ENCODE measurements around the gene EPM2A.
A peak's percentile ranks its signal among the peaks of the same experiment; 100 is the strongest.

The EPM2A gene

DNA sequence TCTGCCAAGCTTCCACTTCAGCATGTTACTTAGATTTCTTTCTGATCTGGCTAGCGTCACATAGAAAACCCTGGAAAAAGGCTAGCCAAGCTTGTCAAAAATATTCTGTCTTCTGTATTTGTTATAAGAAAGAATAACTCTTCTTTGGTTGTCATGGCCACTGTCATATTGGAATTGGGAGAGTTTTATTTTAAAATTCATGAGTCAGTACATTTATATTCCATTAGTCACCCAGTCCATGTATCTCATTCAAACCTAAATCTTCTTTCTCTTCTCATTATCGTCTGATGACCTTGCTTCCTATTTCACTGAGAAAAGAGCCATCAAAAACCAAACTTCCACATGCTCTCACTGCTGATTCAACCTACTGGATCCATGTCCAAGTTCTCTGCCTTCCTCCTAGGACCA lies 65.7 kb downstream of the EPM2A start:
- no peak for DNase-seq

DNA sequence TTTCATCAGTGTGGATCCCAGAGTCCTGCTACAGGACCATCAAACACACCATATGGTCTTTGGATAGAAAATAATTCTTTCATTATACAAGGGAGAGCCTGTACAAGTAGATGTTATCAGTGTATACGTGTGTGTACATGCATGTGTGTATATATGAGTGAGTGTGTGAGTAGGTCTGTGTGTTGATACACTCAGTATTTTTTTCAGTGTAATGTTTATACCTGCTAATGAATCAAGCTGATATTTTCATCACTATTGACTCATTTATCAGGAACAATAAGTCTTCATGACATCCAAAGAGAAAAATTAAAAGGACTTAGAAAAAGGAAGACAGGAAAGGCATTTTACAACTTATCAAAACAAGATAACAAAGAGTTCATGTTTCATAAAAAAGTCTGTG lies 66.5 kb downstream of the EPM2A start:
- DNase-seq: no peak

- no peak for DNase-seq
Observed at GRCh38 chr6:145660676-145661075, 74.6 kb downstream of the EPM2A start.

DNA sequence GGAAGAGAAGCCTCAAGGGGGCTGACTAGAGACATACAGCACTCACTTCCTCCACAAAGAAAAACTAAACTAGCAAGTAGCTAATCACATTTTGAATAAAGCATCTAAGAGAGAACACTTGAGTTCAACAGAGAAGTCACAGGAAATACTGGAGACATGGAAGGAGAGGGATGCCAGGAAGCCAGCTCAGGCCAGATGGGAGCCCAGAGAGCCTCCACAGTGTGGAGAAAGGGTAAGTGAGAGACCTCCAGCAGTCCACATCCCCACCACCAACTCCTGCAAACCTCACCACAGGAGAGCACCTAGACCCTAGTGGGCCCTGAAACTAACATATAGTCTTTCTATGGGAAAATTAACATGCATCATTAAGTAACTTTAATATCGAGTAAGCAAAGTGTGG lies 79.2 kb downstream of the EPM2A start:
- no peak for DNase-seq

- no peak for DNase-seq
Observed at GRCh38 chr6:145652572-145652971, 82.7 kb downstream of the EPM2A start.

GRCh38 chr6:145651988-145652387 lies 83.3 kb downstream of the EPM2A start:
- no peak for DNase-seq

DNA sequence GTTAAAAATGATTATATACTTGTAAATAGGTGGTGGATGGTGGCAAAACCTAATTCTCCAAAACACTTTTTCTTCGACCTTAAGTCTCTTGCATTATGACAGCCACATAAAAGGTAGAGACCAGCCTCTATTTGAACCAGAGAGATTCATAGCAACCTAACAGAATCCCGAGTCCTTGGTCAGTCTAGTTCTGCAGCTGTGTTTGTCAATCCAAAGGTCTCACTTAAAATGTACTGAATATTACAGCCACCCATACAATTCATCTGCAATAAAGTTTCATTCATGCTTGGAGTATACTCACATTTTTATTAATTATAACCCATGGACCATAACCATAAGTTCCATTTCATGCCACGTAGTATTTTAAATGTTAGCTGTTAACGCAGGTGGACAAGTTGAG lies 87.2 kb downstream of the EPM2A start:
- no peak for DNase-seq

DNA sequence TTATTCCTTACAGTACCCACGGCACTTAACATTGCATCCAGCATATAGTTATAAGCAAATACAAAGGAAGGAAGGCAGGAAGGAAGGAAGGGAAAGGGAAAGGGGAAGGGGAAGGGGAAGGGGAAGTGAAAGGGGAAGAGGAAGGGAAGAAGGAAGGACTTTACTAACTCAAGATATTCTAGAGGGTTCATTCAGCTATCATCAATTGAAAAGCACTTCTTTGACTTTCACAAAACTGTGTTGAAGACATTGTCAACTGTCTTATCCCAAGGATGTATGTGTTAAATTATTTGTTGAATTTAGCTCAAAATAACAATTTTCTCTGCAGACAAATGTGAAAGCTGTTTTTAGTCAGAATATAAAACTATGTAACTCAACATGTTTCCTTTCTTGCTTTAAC lies 87.7 kb downstream of the EPM2A start:
- DNase-seq: no peak

GRCh38 chr6:145643760-145644159 lies 91.6 kb downstream of the EPM2A start:
- no peak for DNase-seq

DNA sequence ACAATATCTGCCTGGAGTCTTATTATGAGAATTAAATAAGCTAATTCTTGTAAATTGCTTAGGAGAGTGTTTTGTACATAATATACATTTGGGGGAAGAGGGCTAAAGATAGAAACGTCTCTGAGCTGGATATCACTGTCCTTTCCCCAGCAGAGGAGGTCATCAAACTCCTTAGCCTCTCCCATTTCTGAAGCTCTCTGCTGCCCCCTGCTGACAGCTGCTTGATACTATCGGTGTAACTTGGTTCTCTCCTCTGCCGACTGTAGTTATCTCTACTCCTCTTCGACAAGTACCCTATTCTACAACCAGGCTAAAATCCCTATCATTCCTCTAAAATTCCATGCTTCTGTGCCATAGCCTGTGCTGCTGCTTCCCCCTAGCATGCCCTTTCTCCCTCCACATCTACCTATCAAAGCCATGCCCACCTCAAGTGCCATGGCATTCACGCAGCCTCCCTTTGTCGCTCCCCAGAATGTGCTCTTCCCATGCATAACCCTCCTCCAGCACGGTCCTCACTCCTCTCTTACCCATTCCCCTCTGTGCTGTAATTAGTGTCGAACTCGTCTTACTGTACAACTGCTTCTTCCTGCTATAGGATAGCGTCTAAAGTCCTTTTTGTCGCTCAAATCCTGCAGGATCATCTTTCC lies 101.2 kb downstream of the EPM2A start:
- peak; percentile 85 for DNase-seq

- DNase-seq: no peak
Observed at GRCh38 chr6:145632971-145633370, 102.3 kb downstream of the EPM2A start.

GRCh38 chr6:145631374-145631773 lies 103.9 kb downstream of the EPM2A start:
- DNase-seq: no peak

- no peak for DNase-seq
Observed at GRCh38 chr6:145630598-145630997, 104.7 kb downstream of the EPM2A start.

DNA sequence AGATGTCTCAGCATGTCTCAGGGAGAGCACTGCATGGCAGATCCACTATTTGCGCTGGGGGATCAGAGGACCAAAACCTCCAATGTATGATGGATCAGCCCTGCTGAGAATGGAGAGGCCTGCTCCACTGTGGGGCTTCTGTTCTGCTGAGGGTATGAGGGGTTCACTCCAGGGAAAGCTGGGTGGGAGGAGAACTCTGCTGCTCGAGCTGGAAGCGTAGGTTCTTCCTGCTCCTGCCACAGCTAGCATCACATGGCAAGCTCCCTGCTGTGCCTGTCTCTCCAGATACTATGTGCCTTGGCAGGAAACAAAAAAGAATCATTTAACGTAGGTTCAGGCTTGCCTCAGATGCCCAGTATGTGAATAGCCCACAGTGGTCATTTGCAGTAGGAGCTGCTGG lies 105.8 kb downstream of the EPM2A start:
- no peak for DNase-seq

DNA sequence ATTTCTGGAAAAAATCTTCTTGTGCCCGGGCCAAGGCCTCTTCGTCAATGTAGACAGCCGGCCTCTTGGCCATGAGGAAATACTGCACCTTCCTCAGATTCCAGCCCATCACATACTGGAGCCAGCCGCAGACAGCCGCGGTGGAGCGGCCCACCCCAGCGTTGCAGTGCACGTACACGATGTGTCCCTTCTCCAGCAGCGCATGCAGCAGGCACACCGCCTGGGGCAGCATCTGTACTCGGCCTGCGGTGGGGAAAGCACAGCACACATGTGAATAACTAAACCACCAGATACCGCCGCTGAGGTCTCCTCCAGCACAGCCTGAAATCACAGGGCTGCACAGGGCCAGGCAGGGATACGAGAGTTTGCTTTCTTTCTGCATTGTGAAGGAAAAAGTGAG lies 107.9 kb downstream of the EPM2A start:
- no peak for DNase-seq

GRCh38 chr6:145626857-145627256 lies 108.5 kb downstream of the EPM2A start:
- no peak for DNase-seq

GRCh38 chr6:145623231-145623630 lies 112.1 kb downstream of the EPM2A start:
- DNase-seq: no peak

DNA sequence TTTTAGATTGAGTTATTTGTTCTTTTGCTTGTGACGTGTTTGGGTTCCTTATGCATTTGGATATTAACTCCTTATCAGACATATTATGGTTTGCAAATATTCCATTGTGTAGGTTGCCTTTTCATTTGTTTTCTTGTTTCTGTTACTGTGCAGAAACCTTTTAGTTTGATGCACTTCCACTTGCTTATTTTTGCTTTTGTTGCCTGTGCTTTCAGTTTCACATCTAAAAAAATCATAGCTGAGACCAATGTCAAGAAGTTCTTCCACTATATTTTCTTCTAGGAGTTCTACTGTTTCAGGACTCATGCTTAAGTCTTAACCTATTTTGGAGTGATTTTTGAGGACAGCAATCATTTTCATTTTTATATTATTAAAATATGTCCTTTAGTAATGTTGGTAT lies 113.5 kb downstream of the EPM2A start:
- no peak for DNase-seq

GRCh38 chr6:145620088-145620487 lies 115.2 kb downstream of the EPM2A start:
- DNase-seq: no peak

- DNase-seq: no peak
Observed at GRCh38 chr6:145609521-145609920, 125.8 kb downstream of the EPM2A start.

- DNase-seq: no peak
Observed at GRCh38 chr6:145608850-145609249, 126.5 kb downstream of the EPM2A start.

DNA sequence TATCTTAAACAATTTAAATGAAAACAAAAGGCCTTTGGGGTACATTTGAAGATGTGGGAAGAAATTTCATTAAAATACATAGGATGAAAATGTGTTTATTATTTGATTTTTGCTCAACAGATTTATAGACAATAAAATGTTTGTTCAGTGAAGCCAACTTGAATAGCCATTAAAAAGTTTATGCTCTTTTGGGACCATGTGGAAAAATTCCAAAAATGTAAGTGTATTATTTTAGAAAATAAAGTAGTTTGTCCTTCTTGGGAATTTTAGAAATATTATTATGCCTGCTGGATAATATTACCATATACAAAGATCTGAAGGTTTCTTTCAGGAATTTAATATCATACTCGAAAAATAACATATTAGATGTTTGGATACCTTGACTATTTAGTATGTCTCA lies 131.3 kb downstream of the EPM2A start:
- no peak for DNase-seq

GRCh38 chr6:145603424-145603833 lies 131.9 kb downstream of the EPM2A start:
- DNase-seq: no peak

GRCh38 chr6:145602726-145603326 lies 132.5 kb downstream of the EPM2A start:
- no peak for DNase-seq

GRCh38 chr6:145601397-145601796 lies 133.9 kb downstream of the EPM2A start:
- DNase-seq: no peak
